H1 (cell line): ENCODE measurements around the gene CPNE4.

ENCODE experiments used
- CBX8 ChIP-seq: fragments of 300-800, 300-1000 bp; sonication (generic); IDR thresholded peaks from 2 replicates; pipeline ENCODE4 v1.7.1; 2016; ENCODE audit warnings: low read depth, low read length, borderline replicate concordance
- EP300 ChIP-seq, 2 experiments: IDR thresholded peaks; 1 replicate in 1 of 2; 2 replicates in 1 of 2; pipeline ENCODE4 v1.6.1; 2011 to 2012; ENCODE audit warnings: low read depth in 2 of 2, low read length in 2 of 2, mild to moderate bottlenecking in 2 of 2, borderline replicate concordance in 1 of 2, inconsistent platforms in 1 of 2, moderate library complexity in 1 of 2
- RFX5 ChIP-seq: IDR thresholded peaks from 2 replicates; pipeline ENCODE4 v1.6.1; 2011; ENCODE audit warnings: low read depth, low read length, improper control_type of control experiment, borderline replicate concordance
- TF ChIP-seq, protein P1 (sequence below), 3 experiments: IDR thresholded peaks; 1 replicate in 2 of 3; 2 replicates in 1 of 3; pipeline versions ENCODE4 v1.5.1 to v1.6.1; 2011; ENCODE audit warnings: low read length in 3 of 3, mild to moderate bottlenecking in 3 of 3, inconsistent platforms in 2 of 3, low read depth in 1 of 3, moderate library complexity in 1 of 3; ENCODE audit not compliant: insufficient read depth in 1 of 3; ENCODE audit errors: control extremely low read depth in 1 of 3

DNA sequence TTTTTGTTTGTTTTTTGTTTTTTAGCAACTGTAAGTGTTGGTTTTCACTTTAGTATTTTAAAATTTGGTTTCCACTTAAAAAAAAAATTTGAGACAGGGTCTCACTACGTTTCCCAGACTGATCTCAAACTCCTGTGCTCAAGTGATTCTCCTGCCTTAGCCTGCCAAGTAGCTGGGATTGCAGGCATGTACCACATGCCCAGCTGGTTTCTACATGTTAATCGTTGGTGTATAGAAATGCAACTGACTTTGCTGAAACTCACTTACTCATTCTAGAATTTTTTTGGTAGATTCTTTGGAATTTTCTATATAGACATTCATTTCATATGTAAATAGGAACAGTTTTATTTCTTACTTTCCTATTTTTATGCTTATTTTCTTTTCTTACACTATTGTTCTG is 287.3 kb downstream of the CPNE4 start:
- TF ChIP-seq, protein P1, sequence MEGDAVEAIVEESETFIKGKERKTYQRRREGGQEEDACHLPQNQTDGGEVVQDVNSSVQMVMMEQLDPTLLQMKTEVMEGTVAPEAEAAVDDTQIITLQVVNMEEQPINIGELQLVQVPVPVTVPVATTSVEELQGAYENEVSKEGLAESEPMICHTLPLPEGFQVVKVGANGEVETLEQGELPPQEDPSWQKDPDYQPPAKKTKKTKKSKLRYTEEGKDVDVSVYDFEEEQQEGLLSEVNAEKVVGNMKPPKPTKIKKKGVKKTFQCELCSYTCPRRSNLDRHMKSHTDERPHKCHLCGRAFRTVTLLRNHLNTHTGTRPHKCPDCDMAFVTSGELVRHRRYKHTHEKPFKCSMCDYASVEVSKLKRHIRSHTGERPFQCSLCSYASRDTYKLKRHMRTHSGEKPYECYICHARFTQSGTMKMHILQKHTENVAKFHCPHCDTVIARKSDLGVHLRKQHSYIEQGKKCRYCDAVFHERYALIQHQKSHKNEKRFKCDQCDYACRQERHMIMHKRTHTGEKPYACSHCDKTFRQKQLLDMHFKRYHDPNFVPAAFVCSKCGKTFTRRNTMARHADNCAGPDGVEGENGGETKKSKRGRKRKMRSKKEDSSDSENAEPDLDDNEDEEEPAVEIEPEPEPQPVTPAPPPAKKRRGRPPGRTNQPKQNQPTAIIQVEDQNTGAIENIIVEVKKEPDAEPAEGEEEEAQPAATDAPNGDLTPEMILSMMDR (IDR thresholded peaks at IDR 0.05; ENCODE audit: control extremely low read depth in 1 of 3, insufficient read depth in 1 of 3, low read depth in 1 of 3, low read length in 3 of 3), result no peak
- TF ChIP-seq RFX5 (no peak), CBX8 (no peak), EP300 (IDR thresholded peaks at IDR 0.05; ENCODE audit: borderline replicate concordance in 1 of 2, low read depth in 2 of 2, low read length in 2 of 2) (no peak)
